ENCODE measurements around the gene MLX. TPM values are rescaled to one million over a fixed set of nuclear protein-coding genes. Genes with fewer than 3 reads are reported as not detected.

MLX gene
- 10 to 100 TPM; 33.9 to 35.7 (median 34.7) TPM for polyA plus RNA-seq (ENCODE audit: insufficient read length in 3 of 3)

- DNase-seq (ENCODE audit: low read depth in 3 of 3, low spot score in 2 of 3), result peak in 2 of 3 donors; percentile 74 to 79
These were observed at the start of gene MLX for GRCh38 chr17:42566883-42567573. TSS of gene MLX (plus strand) at chr17:42567100. CDS start at chr17:42567125, 25 bp downstream.

- no peak for DNase-seq (ENCODE audit: low read depth in 3 of 3, low spot score in 2 of 3)
These were observed 49.4 kb upstream of the MLX start for GRCh38 chr17:42517516-42517915.

GRCh38 chr17:42518046-42518754 lies 48.7 kb upstream of the MLX start:
- DNase-seq (ENCODE audit: low read depth in 3 of 3, low spot score in 2 of 3), result no peak

GRCh38 chr17:42518755-42519545 lies 48.0 kb upstream of the MLX start:
- DNase-seq (ENCODE audit: low read depth in 3 of 3, low spot score in 2 of 3), result no peak

- peak in 1 of 3 donors; percentile 83 for DNase-seq (ENCODE audit: low read depth in 3 of 3, low spot score in 2 of 3)
These were observed 47.1 kb upstream of the MLX start for GRCh38 chr17:42519546-42520491.

GRCh38 chr17:42520540-42520951 lies 46.4 kb upstream of the MLX start:
- no peak for DNase-seq (ENCODE audit: low read depth in 3 of 3, low spot score in 2 of 3)

- no peak for DNase-seq (ENCODE audit: low read depth in 3 of 3, low spot score in 2 of 3)
These were observed 45.9 kb upstream of the MLX start for GRCh38 chr17:42521036-42521435.

- no peak for DNase-seq (ENCODE audit: low read depth in 3 of 3, low spot score in 2 of 3)
These were observed 45.1 kb upstream of the MLX start for GRCh38 chr17:42521666-42522262.

GRCh38 chr17:42522263-42522790 lies 44.6 kb upstream of the MLX start:
- no peak for DNase-seq (ENCODE audit: low read depth in 3 of 3, low spot score in 2 of 3)

- DNase-seq (ENCODE audit: low read depth in 3 of 3, low spot score in 2 of 3), result no peak
These were observed 44.1 kb upstream of the MLX start for GRCh38 chr17:42522798-42523278.

- DNase-seq (ENCODE audit: low read depth in 3 of 3, low spot score in 2 of 3), result no peak
These were observed 41.7 kb upstream of the MLX start for GRCh38 chr17:42525221-42525620.

- DNase-seq (ENCODE audit: low read depth in 3 of 3, low spot score in 2 of 3), result no peak
These were observed 40.9 kb upstream of the MLX start for GRCh38 chr17:42526031-42526444.

- no peak for DNase-seq (ENCODE audit: low read depth in 3 of 3, low spot score in 2 of 3)
These were observed 39.0 kb upstream of the MLX start for GRCh38 chr17:42527932-42528331.

- DNase-seq (ENCODE audit: low read depth in 3 of 3, low spot score in 2 of 3), result no peak
These were observed 37.8 kb upstream of the MLX start for GRCh38 chr17:42529061-42529460.

GRCh38 chr17:42530952-42531454 lies 35.9 kb upstream of the MLX start:
- no peak for DNase-seq (ENCODE audit: low read depth in 3 of 3, low spot score in 2 of 3)

GRCh38 chr17:42531455-42532354 lies 35.2 kb upstream of the MLX start:
- no peak for DNase-seq (ENCODE audit: low read depth in 3 of 3, low spot score in 2 of 3)

- DNase-seq (ENCODE audit: low read depth in 3 of 3, low spot score in 2 of 3), result no peak
These were observed 31.5 kb upstream of the MLX start for GRCh38 chr17:42535155-42536047.

Data from right renal cortex interstitium (tissue), 3 donors.